Heart left ventricle (tissue), 16 donors: ENCODE measurements around the gene IGDCC3. TPM values are rescaled to one million over a fixed set of nuclear protein-coding genes. Genes with fewer than 3 reads are reported as not detected.

Source experiments
- ATAC-seq, 4 donors: fragments of 200-7000 bp; cut with Tn5 transposase; one replicate each; pipeline ENCODE4 v1.9.1; 2020 to 2022; ENCODE audit warnings: moderate library complexity in 4 of 4, mild to moderate bottlenecking in 3 of 4, moderate number of reproducible peaks in 1 of 4
- DNase-seq, 5 donors: peaks; one replicate each; pipeline ENCODE4 v3.0.0-alpha.2; 2020
- H3K27ac ChIP-seq, 12 donors: fragments of 200-600 bp; sonication (generic) in 4 of 12; one replicate each; pipeline versions ENCODE4 v1.5.0 to v1.8.0; 2016 to 2022; ENCODE audit warnings: mild to moderate bottlenecking in 2 of 12
- H3K27me3 ChIP-seq, 9 donors: fragments of 200-600 bp; sonication (generic) in 2 of 9; one replicate each; pipeline versions ENCODE4 v1.5.1 to v1.8.0; 2016 to 2022; ENCODE audit warnings: mild to moderate bottlenecking in 3 of 9
- H3K36me3 ChIP-seq, 9 donors: fragments of 200-600 bp; sonication (generic) in 2 of 9; one replicate each; pipeline versions ENCODE4 v1.5.0 to v1.8.0; 2018 to 2022; ENCODE audit warnings: mild to moderate bottlenecking in 2 of 9
- H3K4me1 ChIP-seq, 12 donors: fragments of 200-600 bp; sonication (generic) in 4 of 12; one replicate each; pipeline versions ENCODE4 v1.5.0 to v1.8.0; 2016 to 2022; ENCODE audit warnings: mild to moderate bottlenecking in 3 of 12
- H3K4me3 ChIP-seq, 12 donors: fragments of 200-600 bp; sonication (generic) in 4 of 12; one replicate each; pipeline versions ENCODE4 v1.5.0 to v1.8.0; 2017 to 2022; ENCODE audit warnings: mild to moderate bottlenecking in 9 of 12, moderate library complexity in 4 of 12
- H3K9me3 ChIP-seq, 12 donors: fragments of 200-600 bp; sonication (generic) in 4 of 12; one replicate each; pipeline versions ENCODE4 v1.5.0 to v1.8.0; 2016 to 2022; ENCODE audit warnings: mild to moderate bottlenecking in 1 of 12
- CTCF ChIP-seq, 12 donors: fragments of 200-600 bp; sonication (generic) in 4 of 12; IDR thresholded peaks; one replicate each; pipeline versions ENCODE4 v1.5.0 to v1.8.0; 2018 to 2022; ENCODE audit warnings: antibody characterized with exemption in 12 of 12, mild to moderate bottlenecking in 5 of 12
- POLR2A ChIP-seq, 2 donors: fragments of 450-650 bp; IDR thresholded peaks; one replicate each; pipeline ENCODE4 v1.6.1; 2017; ENCODE audit warnings: antibody characterized with exemption in 2 of 2, mild to moderate bottlenecking in 2 of 2, moderate library complexity in 2 of 2
- WGBS, 4 donors: extraction: QIAGEN DNeasy Blood & Tissue Kit in 2 of 4; methylation state at CpG; one replicate each; pipeline versions ENCODE4 v1.1.5 to v1.1.7; 2013 to 2018; 5-methylcytosine and 5-hydroxymethylcytosine counted together
- intact Hi-C, 10 donors: fragments of 100-400 bp; cut with DNase I; formaldehyde crosslinking; loops; one replicate each; pipeline versions ENCODE4 v1.11.1 to v1.14.2; 2022
- polyA plus RNA-seq, 2 donors: library from polyadenylated mRNA; stranded (reverse); fragments of 200-250 nt; gene quantifications; one replicate each; pipeline ENCODE4 v1.2.3, GENCODE V29; 2013
- total RNA-seq, 9 donors: library from RNA; depleted of rRNA in 2 of 9; stranded (reverse); fragments of >200 nt in 2 of 9; fragmentation: NEBNext Ultra II Directional in 3 of 9; extraction: Animal tissue kit (Norgen Biotek cat#: 25700) in 3 of 9; gene quantifications; one replicate each; pipeline versions ENCODE4 v1.1.0 to v1.2.4, GENCODE V29; 2016 to 2023
- donor health status: ischemic (EF 13 %, LVEDD 7.1; RV severe dilation, severe dysfunction).
- donor health status: healthy with polysubstance abuse.
- donor health status: DM: no; HTN: yes; CAD: no.
- donor health status: DM: no; HTN: no; CAD: no.
- donor health status: ischemic (EF 25% LVEDD 6.9; RV normal size, moderate dysfunction).
- donor health status: ischemic (EF 25% LVEDD 5.7; RV mildly dilated, moderate dysfunction).
- donor health status: healthy.
- donor health status: DM: yes; HTN: yes; CAD: no.
- donor health status: ischemic (EF 35%, LVEDD 5.7; RV mildly dilated, moderate dysfunction).
- donor health status: nonischemic (EF 11% LVEDD 7.7; RV severe dilation, severe dysfunction).
- donor health status: DM: yes; HTN: yes; CAD: no.
- donor health status: PGD.
- donor health status: ischemic (EF 29% LVEDD 5.4; RV normal size, mild dysfunction).
- donor health status: nonischemic (EF 23%, LVEDD 6.1; RV moderate dilation, normal function).

Gene IGDCC3
- total and polyA plus RNA-seq, 11 donors = 0.07 to 0.33 (median 0.16) TPM; not detected in 7

DNA sequence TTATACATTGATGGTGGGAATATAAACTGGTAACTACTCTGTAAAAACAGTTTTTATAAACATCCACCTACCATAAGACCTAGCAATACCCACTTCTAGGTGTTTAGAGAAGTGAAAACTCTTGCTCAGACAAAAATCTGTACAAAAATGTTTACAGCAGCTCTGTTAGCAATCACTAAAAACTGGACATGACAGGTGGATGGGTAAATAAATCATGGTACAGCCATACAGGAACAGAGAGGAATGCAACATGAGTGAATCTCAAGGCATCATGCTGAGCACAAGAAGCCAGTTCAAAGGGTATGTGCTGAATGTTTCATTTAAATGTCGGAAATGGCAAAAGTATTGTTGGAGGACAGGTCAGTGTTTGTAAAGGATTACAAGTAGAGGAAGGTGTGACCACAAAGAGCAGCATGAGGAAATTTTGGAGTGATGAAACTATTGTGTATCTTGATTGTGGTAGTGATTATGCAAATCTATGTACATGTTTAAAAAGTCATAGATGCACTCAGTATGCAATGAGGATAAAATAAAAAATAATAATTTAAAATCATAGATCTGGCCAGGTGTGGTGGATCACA is 84.8 kb downstream of the IGDCC3 start:
- H3K4me1 ChIP-seq = peaks cover 0 to 18% (median 0%) of the 10 kb centered on the region in 12 donors
- no peak overlapping the region for H3K4me3 ChIP-seq
- DNase-seq (no peak), ATAC-seq (no peak)
- no peak overlapping the region for H3K27ac ChIP-seq
- TF ChIP-seq CTCF (IDR thresholded peaks at IDR 0.05) (no peak), POLR2A (IDR thresholded peaks at IDR 0.05) (no peak)
- H3K9me3 ChIP-seq = no peaks in the 10 kb centered on the region
- H3K27me3 ChIP-seq = no peaks in the 10 kb centered on the region
- WGBS, 4 donors = 76 to 89% (median 79%) methylated on average over 1 of the region's 1 CpG
- H3K36me3 ChIP-seq = no peaks in the 10 kb centered on the region
- intact Hi-C loops = loop anchor here in 2 of 10 donors (10.0 kb wide), 2 partner anchors 238 to 258 kb away; no protein-coding TSS in a partner anchor

- intact Hi-C loops = loop anchor here in 2 of 10 donors (10.0 kb wide), 2 partner anchors 235 to 255 kb away; no protein-coding TSS in a partner anchor
- DNase-seq = no peak
- 87 to 89% (median 88%) methylated on average over 7 of the region's 7 CpGs for WGBS, 4 donors
Measured at GRCh38 chr15:65290228-65290627, 87.6 kb downstream of the IGDCC3 start.

GRCh38 chr15:65289261-65289854 is 88.4 kb downstream of the IGDCC3 start:
- peaks cover 0 to 20% (median 12%) of the 10 kb centered on the region in 12 donors for H3K4me1 ChIP-seq
- TF ChIP-seq CTCF (IDR thresholded peaks at IDR 0.05) (no peak), POLR2A (IDR thresholded peaks at IDR 0.05) (no peak)
- 82 to 87% (median 84%) methylated on average over 7 of the region's 7 CpGs for WGBS, 4 donors
- H3K4me3 ChIP-seq = no peak overlapping the region
- no peaks in the 10 kb centered on the region for H3K27me3 ChIP-seq
- no peaks in the 10 kb centered on the region for H3K9me3 ChIP-seq
- H3K27ac ChIP-seq = no peak overlapping the region
- ATAC-seq (no peak), DNase-seq (no peak)
- H3K36me3 ChIP-seq = no peaks in the 10 kb centered on the region
- intact Hi-C loops = loop anchor here in 3 of 10 donors (5.0 kb wide), 1 partner anchor 102 kb away; the partner anchor contains the start of gene CLPX (in 3 of the 3)

More at GRCh38 chr15:65290228-65290627, 87.6 kb downstream of the IGDCC3 start:
- Histone ChIP-seq H3K27ac (no peak overlapping the region), H3K36me3 (no peaks in the 10 kb centered on the region), H3K4me1 (peaks cover 0 to 15% (median 9%) of the 10 kb centered on the region in 12 donors), H3K9me3 (no peaks in the 10 kb centered on the region), H3K4me3 (no peak overlapping the region), H3K27me3 (no peaks in the 10 kb centered on the region)
- no peak for TF ChIP-seq POLR2A (IDR thresholded peaks at IDR 0.05)
- TF ChIP-seq CTCF (IDR thresholded peaks at IDR 0.05) = no peak
- ATAC-seq = no peak

GRCh38 chr15:65287520-65287855 is 90.3 kb downstream of the IGDCC3 start:
- DNase-seq = no peak
- H3K4me3 ChIP-seq = peak overlapping the region in 3 of 12 donors; percentile 71 to 81 (median 80)
- no peaks in the 10 kb centered on the region for H3K36me3 ChIP-seq
- peak overlapping the region; percentile 70 to 95 (median 91) for H3K27ac ChIP-seq
- WGBS, 4 donors = 91 to 95% (median 93%) methylated on average over 3 of the region's 3 CpGs
- TF ChIP-seq POLR2A (IDR thresholded peaks at IDR 0.05) = no peak
- no peak for TF ChIP-seq CTCF (IDR thresholded peaks at IDR 0.05)
- no peaks in the 10 kb centered on the region for H3K9me3 ChIP-seq
- intact Hi-C loops = loop anchor here in 3 of 10 donors (5.0 kb wide), 1 partner anchor 100 kb away; the partner anchor contains the start of gene CLPX (in 3 of the 3)
- no peak for ATAC-seq
- no peaks in the 10 kb centered on the region for H3K27me3 ChIP-seq
- peaks cover 0 to 21% (median 15%) of the 10 kb centered on the region in 12 donors for H3K4me1 ChIP-seq
